IMR-90 (cell line): ENCODE measurements around the gene COX14. TPM values are rescaled to one million over a fixed set of nuclear protein-coding genes. Genes with fewer than 3 reads are reported as not detected.
A peak's percentile ranks its signal among the peaks of the same experiment; 100 is the strongest.

Source experiments
- ATAC-seq: fragments of 200-7000 bp; cut with Tn5 transposase; 2 replicates; pipeline ENCODE4 v1.9.1; 2020; ENCODE audit warnings: low read depth, mild to moderate bottlenecking, moderate library complexity
- BruUV-seq: library from RNA; stranded (reverse); fragments of 400-500 nt; replicated peaks from 2 replicates; lab custom pipeline; 2021; lab: Mats Ljungman, UMichigan
- CTCF ChIA-PET: fragments of 300-600 bp; formaldehyde crosslinking; extraction: SDS; loops from one replicate; lab custom pipeline; 2021; ENCODE audit warnings: antibody characterized with exemption; lab: Yijun Ruan, JAX
- POLR2A ChIA-PET: fragments of 300-600 bp; sonication (Branson Sonifier 250); formaldehyde crosslinking; loops from one replicate; lab custom pipeline; 2022; ENCODE audit warnings: antibody characterized with exemption; ENCODE audit not compliant: unreplicated experiment; lab: Charles Lee
- DNase-seq: peaks from one replicate; pipeline ENCODE4 v3.0.0; 2013
- H2AFZ ChIP-seq: replicated peaks from 2 replicates; pipeline ENCODE3; 2013; ENCODE audit warnings: low read length, mild to moderate bottlenecking; ENCODE audit not compliant: poor library complexity
- H2AK5ac ChIP-seq: 2 replicates; pipeline ENCODE4 v1.6.1; 2013; ENCODE audit warnings: low read depth, low read length, inconsistent platforms
- H2AK9ac ChIP-seq: replicated peaks from 2 replicates; pipeline ENCODE3; 2013; ENCODE audit warnings: mild to moderate bottlenecking, low read depth, low read length, moderate library complexity; ENCODE audit not compliant: poor library complexity
- H2BK120ac ChIP-seq: 2 replicates; pipeline ENCODE4 v1.6.1; 2013; ENCODE audit warnings: low read depth, low read length, inconsistent platforms
- H2BK15ac ChIP-seq: 3 replicates; pipeline ENCODE4 v1.6.1; 2013; ENCODE audit warnings: low read depth, low read length, inconsistent platforms
- H2BK20ac ChIP-seq: 2 replicates; pipeline ENCODE4 v1.6.1; 2013; ENCODE audit warnings: low read depth, mild to moderate bottlenecking, inconsistent platforms, low read length, moderate library complexity
- H2BK5ac ChIP-seq: 2 replicates; pipeline ENCODE4 v1.6.1; 2013; ENCODE audit warnings: mild to moderate bottlenecking, low read depth, low read length, inconsistent platforms; ENCODE audit not compliant: poor library complexity, severe bottlenecking
- H3K14ac ChIP-seq: replicated peaks from 2 replicates; pipeline ENCODE4 v1.6.1; 2013; ENCODE audit warnings: low read depth, low read length, inconsistent platforms
- H3K18ac ChIP-seq: 2 replicates; pipeline ENCODE4 v1.6.1; 2013; ENCODE audit warnings: low read depth, low read length, control low read depth
- H3K23ac ChIP-seq: 2 replicates; pipeline ENCODE4 v1.6.1; 2013; ENCODE audit warnings: low read depth, low read length, inconsistent platforms
- H3K27ac ChIP-seq: 2 replicates; pipeline ENCODE4 v1.5.1; 2013; ENCODE audit warnings: mild to moderate bottlenecking, control low read depth, low read length; ENCODE audit not compliant: insufficient read depth
- H3K27me3 ChIP-seq: 2 replicates; pipeline ENCODE4 v1.6.1; 2013; ENCODE audit warnings: low read length; ENCODE audit not compliant: control insufficient read depth, insufficient read depth
- H3K36me3 ChIP-seq: 2 replicates; pipeline ENCODE4 v1.6.1; 2013; ENCODE audit warnings: low read length, mixed read lengths; ENCODE audit not compliant: control insufficient read depth, insufficient read depth
- H3K4ac ChIP-seq: 2 replicates; pipeline ENCODE4 v1.6.1; 2013; ENCODE audit warnings: low read depth, low read length, inconsistent platforms
- H3K4me1 ChIP-seq: 2 replicates; pipeline ENCODE4 v1.6.1; 2013; ENCODE audit warnings: low read length, mixed read lengths; ENCODE audit not compliant: control insufficient read depth, insufficient read depth
- H3K4me2 ChIP-seq: 2 replicates; pipeline ENCODE4 v1.6.1; 2013; ENCODE audit warnings: low read depth, mild to moderate bottlenecking, control low read depth, low read length, moderate library complexity
- H3K4me3 ChIP-seq: 2 replicates; pipeline ENCODE4 v1.5.1; 2013; ENCODE audit warnings: low read depth, mild to moderate bottlenecking, control low read depth, low read length, moderate library complexity; ENCODE audit not compliant: insufficient read depth
- H3K56ac ChIP-seq: 2 replicates; pipeline ENCODE4 v1.6.1; 2013; ENCODE audit warnings: low read length, inconsistent platforms; ENCODE audit not compliant: insufficient read depth; ENCODE audit errors: extremely low read depth
- H3K79me1 ChIP-seq, 2 experiments: 2 replicates each; pipeline ENCODE4 v1.6.1; 2013; ENCODE audit warnings: low read length in 2 of 2, inconsistent platforms in 1 of 2, low read depth in 1 of 2
- H3K9ac ChIP-seq: 2 replicates; pipeline ENCODE4 v1.6.1; 2013; ENCODE audit warnings: low read depth, low read length, control low read depth
- H3K9me1 ChIP-seq: 2 replicates; pipeline ENCODE4 v1.6.1; 2013; ENCODE audit warnings: low read length, inconsistent platforms; ENCODE audit not compliant: insufficient read depth
- H3K9me3 ChIP-seq: 2 replicates; pipeline ENCODE4 v1.6.1; 2013; ENCODE audit warnings: low read length; ENCODE audit not compliant: control insufficient read depth, insufficient read depth
- H4K20me1 ChIP-seq: 2 replicates; pipeline ENCODE4 v1.6.1; 2013; ENCODE audit warnings: low read length, inconsistent platforms; ENCODE audit not compliant: insufficient read depth
- H4K5ac ChIP-seq: 2 replicates; pipeline ENCODE4 v1.6.1; 2013; ENCODE audit warnings: mild to moderate bottlenecking, low read depth, low read length, control low read depth
- H4K8ac ChIP-seq, 2 experiments: 2 replicates each; pipeline ENCODE4 v1.6.1; 2013; ENCODE audit warnings: low read depth in 2 of 2, low read length in 2 of 2, control low read depth in 1 of 2, inconsistent platforms in 1 of 2
- H4K91ac ChIP-seq: 2 replicates; pipeline ENCODE4 v1.6.1; 2013; ENCODE audit warnings: low read depth, low read length, inconsistent platforms; ENCODE audit not compliant: insufficient read depth
- BHLHE40 ChIP-seq: fragments of 150-350 bp; IDR thresholded peaks from 2 replicates; pipeline ENCODE4 v1.6.1; 2016; ENCODE audit warnings: mild to moderate bottlenecking, low read depth, low read length
- CEBPB ChIP-seq: IDR thresholded peaks from 2 replicates; pipeline ENCODE4 v1.6.1; 2012; ENCODE audit warnings: low read depth, low read length, improper control_type of control experiment
- CHD1 ChIP-seq: IDR thresholded peaks from 2 replicates; pipeline ENCODE4 v1.6.1; 2012; ENCODE audit warnings: low read depth, low read length, improper control_type of control experiment
- MXI1 ChIP-seq: IDR thresholded peaks from 2 replicates; pipeline ENCODE4 v1.6.1; 2012; ENCODE audit warnings: low read depth, mild to moderate bottlenecking, low read length, moderate library complexity, borderline replicate concordance
- NFE2L2 ChIP-seq: fragments of 150-350 bp; IDR thresholded peaks from 2 replicates; pipeline ENCODE4 v1.6.1; 2016; ENCODE audit warnings: low read depth, mild to moderate bottlenecking, low read length
- RAD21 ChIP-seq: IDR thresholded peaks from 2 replicates; pipeline ENCODE4 v1.6.1; 2012; ENCODE audit warnings: low read length, improper control_type of control experiment
- SMC3 ChIP-seq: fragments of 150-350 bp; IDR thresholded peaks from 2 replicates; pipeline ENCODE4 v1.6.1; 2016; ENCODE audit warnings: low read depth, mild to moderate bottlenecking, antibody characterized with exemption, low read length, moderate library complexity
- WGBS, 2 experiments: methylation state at CpG; one replicate each; pipeline versions ENCODE4 v1.1.5 to v1.1.7; 2013; ENCODE audit warnings: missing lambda C conversion rate in 2 of 2; ENCODE audit not compliant: insufficient read length in 1 of 2; ENCODE audit errors: extremely low coverage in 2 of 2; 5-methylcytosine and 5-hydroxymethylcytosine counted together
- dilution Hi-C: fragments of 300-500 bp; cut with HindIII; formaldehyde crosslinking; loops from one replicate; pipeline ENCODE4 v1.14.3; 2018; ENCODE audit warnings: low sequenced_read_pairs; ENCODE audit not compliant: unreplicated experiment
- in situ Hi-C: fragments of 300-500 bp; cut with MboI; formaldehyde crosslinking; loops from 3 replicates; pipeline ENCODE4 v1.14.3; 2019; ENCODE audit warnings: low sequenced_read_pairs, inconsistent platforms, mixed read lengths
- intact Hi-C: fragments of 100-400 bp; cut with micrococcal nuclease; formaldehyde crosslinking; loops from 2 replicates; pipeline ENCODE4 v1.10.0; 2022
- polyA plus RNA-seq, 3 experiments: library from polyadenylated mRNA; depleted of rRNA; stranded (reverse); fragments of >200 nt; gene quantifications; 2 replicates each; pipeline ENCODE4 v1.2.3, GENCODE V29; 2012; ENCODE audit warnings: low replicate concordance in 1 of 3
- total RNA-seq: library from RNA; depleted of rRNA; stranded (reverse); fragments of >200 nt; gene quantifications from 2 replicates; pipeline ENCODE4 v1.2.3, GENCODE V29; 2012
- TF ChIP-seq, protein P1 (sequence below): fragments of 150-350 bp; IDR thresholded peaks from 2 replicates; pipeline ENCODE4 v1.6.1; 2016; ENCODE audit warnings: low read depth, mild to moderate bottlenecking, low read length, moderate library complexity, borderline replicate concordance
- TF ChIP-seq, protein P2 (sequence below): conservative IDR thresholded peaks from 2 replicates; pipeline ENCODE4 v1.5.1; 2012; ENCODE audit warnings: mild to moderate bottlenecking, low read depth, low read length, improper control_type of control experiment

The COX14 gene
- total and polyA plus RNA-seq, 2 of the 4 experiments (the other 2 are of a cell fraction) = 30.8 to 81.8 TPM

DNA sequence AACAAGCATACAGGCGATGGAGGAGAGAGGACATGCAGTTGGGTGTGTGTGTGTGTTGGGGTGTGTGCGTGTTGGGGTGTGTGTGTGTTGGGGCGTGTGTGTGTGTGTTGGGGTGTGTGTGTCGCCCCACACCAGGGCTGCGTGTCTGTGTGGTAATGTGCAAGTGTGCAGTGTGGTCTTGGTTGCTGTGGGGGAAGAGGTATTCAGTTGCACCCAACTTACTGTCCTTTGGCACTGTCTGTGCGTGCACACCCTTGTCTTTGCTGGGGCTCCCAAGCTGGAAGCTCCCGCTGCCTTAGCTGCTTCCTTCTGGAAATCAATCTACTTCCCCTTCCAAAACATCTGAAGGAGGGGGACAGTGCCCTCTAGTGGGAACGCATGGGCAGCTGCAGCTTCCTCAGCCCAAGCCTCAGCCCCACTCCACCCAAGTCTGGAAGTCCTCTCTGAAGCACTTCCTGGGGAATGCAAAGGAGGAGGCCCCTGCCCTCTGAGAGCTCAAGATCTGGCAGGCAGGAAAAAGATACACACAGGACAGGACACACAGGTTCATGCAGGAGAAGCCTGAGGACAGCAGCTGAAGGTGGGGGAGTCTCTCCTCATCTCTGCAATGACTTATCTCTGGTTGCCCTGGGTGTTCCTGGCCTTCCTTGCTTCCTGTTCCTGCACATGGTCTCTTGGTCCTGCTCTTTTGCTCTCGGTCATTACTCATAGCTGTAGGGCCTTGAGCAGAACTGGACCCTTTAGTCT is 41.5 kb upstream of the COX14 start (continued):
- no peak for TF ChIP-seq MXI1
- TF ChIP-seq BHLHE40 = no peak
- peak; percentile 92 for TF ChIP-seq RAD21

DNA sequence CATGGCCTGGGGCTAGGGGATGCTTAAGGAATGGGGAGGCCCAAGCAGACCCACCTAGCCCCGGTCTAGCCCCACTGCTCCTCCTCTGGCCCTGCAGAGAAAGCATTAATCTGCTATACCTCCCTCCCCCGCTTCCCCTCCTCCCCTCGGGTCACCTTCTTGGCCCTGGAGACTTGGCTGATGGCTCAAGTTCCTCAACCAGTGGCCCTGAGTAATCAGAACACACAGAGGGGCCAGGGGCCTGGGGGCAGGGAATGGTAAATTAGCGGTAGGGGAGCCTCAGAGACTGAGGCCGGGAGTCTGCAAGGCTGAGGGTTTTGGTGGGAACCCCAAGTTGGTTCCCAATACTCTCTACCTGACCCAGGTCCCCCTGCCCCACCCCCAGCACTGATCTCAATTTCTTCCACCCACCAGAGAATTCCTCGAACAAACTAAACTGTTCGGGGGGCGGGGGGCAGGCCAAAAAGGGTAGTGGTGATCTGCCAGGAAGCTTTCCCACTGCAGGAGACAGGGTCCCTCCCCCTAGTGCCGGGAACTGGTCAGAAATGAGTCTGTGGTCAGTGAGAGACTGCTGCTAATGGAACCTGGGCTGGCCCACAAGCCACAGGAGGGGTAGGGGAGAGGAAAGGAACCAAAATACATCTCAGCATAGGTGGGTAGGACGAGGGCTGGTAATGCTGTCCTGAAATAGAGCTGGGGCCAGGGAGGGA is 39.7 kb upstream of the COX14 start:
- no peak overlapping the region for H4K91ac ChIP-seq
- H2BK15ac ChIP-seq = no peak overlapping the region
- no peak for ATAC-seq
- H3K27me3 ChIP-seq = no peaks in the 10 kb centered on the region
- no peak overlapping the region for H3K14ac ChIP-seq
- peaks cover 3% of the 10 kb centered on the region; the same call in 1 of the 2 replicates for H3K4me1 ChIP-seq
- intact Hi-C loops = no loop called here
- no peak overlapping the region for H2AK5ac ChIP-seq
- no peak overlapping the region for H2BK20ac ChIP-seq
- H3K9me1 ChIP-seq = no peaks in the 10 kb centered on the region
- no peaks in the 10 kb centered on the region for H3K79me1 ChIP-seq
- BruUV-seq = no TSS peak
- H3K9me3 ChIP-seq = no peaks in the 10 kb centered on the region
- no peak overlapping the region for H3K56ac ChIP-seq
- no peak overlapping the region for H3K4me3 ChIP-seq
- H2AK9ac ChIP-seq = no peak overlapping the region
- DNase-seq = no peak
- H3K4ac ChIP-seq = no peak overlapping the region; the same call in 1 of the 2 replicates
- no peak overlapping the region for H3K18ac ChIP-seq
- in situ Hi-C loops = no loop called here
- 56% methylated on average over 1 of the region's 10 CpGs; no CpG with 5 or more reads in 1 of the 2 experiments for WGBS, 2 experiments
- no peak overlapping the region for H3K23ac ChIP-seq
- ChIA-PET POLR2A (no interaction called here), CTCF (no interaction called here)
- H2AFZ ChIP-seq = no peak overlapping the region
- no peak overlapping the region for H4K8ac ChIP-seq
- no peak overlapping the region for H3K4me2 ChIP-seq
- dilution Hi-C loops = no loop called here
- TF ChIP-seq NFE2L2 (no peak), CHD1 (no peak), RAD21 (no peak), BHLHE40 (no peak), CEBPB (no peak), SMC3 (no peak)
- TF ChIP-seq, protein P1, sequence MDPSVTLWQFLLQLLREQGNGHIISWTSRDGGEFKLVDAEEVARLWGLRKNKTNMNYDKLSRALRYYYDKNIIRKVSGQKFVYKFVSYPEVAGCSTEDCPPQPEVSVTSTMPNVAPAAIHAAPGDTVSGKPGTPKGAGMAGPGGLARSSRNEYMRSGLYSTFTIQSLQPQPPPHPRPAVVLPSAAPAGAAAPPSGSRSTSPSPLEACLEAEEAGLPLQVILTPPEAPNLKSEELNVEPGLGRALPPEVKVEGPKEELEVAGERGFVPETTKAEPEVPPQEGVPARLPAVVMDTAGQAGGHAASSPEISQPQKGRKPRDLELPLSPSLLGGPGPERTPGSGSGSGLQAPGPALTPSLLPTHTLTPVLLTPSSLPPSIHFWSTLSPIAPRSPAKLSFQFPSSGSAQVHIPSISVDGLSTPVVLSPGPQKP = no peak
- TF ChIP-seq, protein P2, sequence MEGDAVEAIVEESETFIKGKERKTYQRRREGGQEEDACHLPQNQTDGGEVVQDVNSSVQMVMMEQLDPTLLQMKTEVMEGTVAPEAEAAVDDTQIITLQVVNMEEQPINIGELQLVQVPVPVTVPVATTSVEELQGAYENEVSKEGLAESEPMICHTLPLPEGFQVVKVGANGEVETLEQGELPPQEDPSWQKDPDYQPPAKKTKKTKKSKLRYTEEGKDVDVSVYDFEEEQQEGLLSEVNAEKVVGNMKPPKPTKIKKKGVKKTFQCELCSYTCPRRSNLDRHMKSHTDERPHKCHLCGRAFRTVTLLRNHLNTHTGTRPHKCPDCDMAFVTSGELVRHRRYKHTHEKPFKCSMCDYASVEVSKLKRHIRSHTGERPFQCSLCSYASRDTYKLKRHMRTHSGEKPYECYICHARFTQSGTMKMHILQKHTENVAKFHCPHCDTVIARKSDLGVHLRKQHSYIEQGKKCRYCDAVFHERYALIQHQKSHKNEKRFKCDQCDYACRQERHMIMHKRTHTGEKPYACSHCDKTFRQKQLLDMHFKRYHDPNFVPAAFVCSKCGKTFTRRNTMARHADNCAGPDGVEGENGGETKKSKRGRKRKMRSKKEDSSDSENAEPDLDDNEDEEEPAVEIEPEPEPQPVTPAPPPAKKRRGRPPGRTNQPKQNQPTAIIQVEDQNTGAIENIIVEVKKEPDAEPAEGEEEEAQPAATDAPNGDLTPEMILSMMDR = no peak
- H2BK120ac ChIP-seq = no peak overlapping the region
- H3K27ac ChIP-seq = no peak overlapping the region
- no peaks in the 10 kb centered on the region for H3K36me3 ChIP-seq
- H4K5ac ChIP-seq = no peak overlapping the region
- H3K9ac ChIP-seq = no peak overlapping the region
- no peak overlapping the region for H2BK5ac ChIP-seq
- H4K20me1 ChIP-seq = no peaks in the 10 kb centered on the region; the same call in 1 of the 2 replicates
